ENCODE results near the gene RYR2.
A peak's percentile ranks its signal among the peaks of the same experiment; 100 is the strongest.

The RYR2 gene

GRCh38 chr1:237255071-237255470 is 213.1 kb downstream of the RYR2 start:
- ATAC-seq = no peak
- peak; percentile 84 for TF ChIP-seq SNAI2 (CRISPR knock-in tag; IDR thresholded peaks at IDR 0.05)
- TF ChIP-seq OSR1 (CRISPR knock-in tag; IDR thresholded peaks at IDR 0.05) = no peak
- no peak for TF ChIP-seq PATZ1 (CRISPR knock-in tag; IDR thresholded peaks at IDR 0.05; ENCODE audit: borderline replicate concordance)
- TF ChIP-seq ISL1 (CRISPR knock-in tag; IDR thresholded peaks at IDR 0.05) = peak; percentile 82
- TF ChIP-seq ESRRG (CRISPR knock-in tag; IDR thresholded peaks at IDR 0.05) = no peak

- peak; percentile 24; the same call in 1 of the 3 replicates for ATAC-seq
- peak; percentile 70 for TF ChIP-seq ISL1 (CRISPR knock-in tag; IDR thresholded peaks at IDR 0.05)
- no peak for TF ChIP-seq PPARA (CRISPR knock-in tag; IDR thresholded peaks at IDR 0.05; ENCODE audit: borderline replicate concordance)
- 0 out of 2 replicates have a peak, but pooled peaks have one; percentile 54 for TF ChIP-seq TSHZ2 (CRISPR knock-in tag; IDR thresholded peaks at IDR 0.05)
- peak; percentile 57; the same call in 1 of the 2 replicates for TF ChIP-seq TCF4 (CRISPR knock-in tag; IDR thresholded peaks at IDR 0.05; ENCODE audit: borderline replicate concordance)
- TF ChIP-seq SNAI2 (CRISPR knock-in tag; IDR thresholded peaks at IDR 0.05) = peak; percentile 60; the same call in 1 of the 2 replicates
These were observed 216.9 kb downstream of the RYR2 start for GRCh38 chr1:237258871-237259270.

- ATAC-seq = no peak
- TF ChIP-seq ZNF565 (CRISPR knock-in tag; conservative IDR thresholded peaks at IDR 0.05; ENCODE audit: low read depth) (no peak), TOX (CRISPR knock-in tag; IDR thresholded peaks at IDR 0.05; ENCODE audit: borderline replicate concordance) (no peak), GLIS3 (CRISPR knock-in tag; IDR thresholded peaks at IDR 0.05) (no peak), RARB (CRISPR knock-in tag; IDR thresholded peaks at IDR 0.05) (no peak), ZFP30 (CRISPR knock-in tag; IDR thresholded peaks at IDR 0.05) (no peak), SNAI2 (CRISPR knock-in tag; IDR thresholded peaks at IDR 0.05) (no peak), OSR1 (CRISPR knock-in tag; IDR thresholded peaks at IDR 0.05) (no peak), CREB5 (CRISPR knock-in tag; IDR thresholded peaks at IDR 0.05; ENCODE audit: low read depth) (no peak), TCF4 (CRISPR knock-in tag; IDR thresholded peaks at IDR 0.05; ENCODE audit: borderline replicate concordance) (no peak), POU6F1 (CRISPR knock-in tag; IDR thresholded peaks at IDR 0.05; ENCODE audit: borderline replicate concordance, low read depth) (no peak), CSDC2 (CRISPR knock-in tag; IDR thresholded peaks at IDR 0.05) (no peak), ARNTL (CRISPR knock-in tag; IDR thresholded peaks at IDR 0.05; ENCODE audit: borderline replicate concordance, low read depth) (no peak), ESRRG (CRISPR knock-in tag; IDR thresholded peaks at IDR 0.05) (no peak), ISL1 (CRISPR knock-in tag; IDR thresholded peaks at IDR 0.05) (no peak)
These were observed 219.2 kb downstream of the RYR2 start for GRCh38 chr1:237261198-237261597.

GRCh38 chr1:237267743-237268142 is 225.8 kb downstream of the RYR2 start:
- no peak for ATAC-seq
- TF ChIP-seq TCF4 (CRISPR knock-in tag; IDR thresholded peaks at IDR 0.05; ENCODE audit: borderline replicate concordance) (no peak), ZNF565 (CRISPR knock-in tag; conservative IDR thresholded peaks at IDR 0.05; ENCODE audit: low read depth) (no peak), ZNF8 (CRISPR knock-in tag; IDR thresholded peaks at IDR 0.05) (no peak), ZFP3 (CRISPR knock-in tag; IDR thresholded peaks at IDR 0.05) (no peak), ARNTL (CRISPR knock-in tag; IDR thresholded peaks at IDR 0.05; ENCODE audit: borderline replicate concordance, low read depth) (no peak), POU6F1 (CRISPR knock-in tag; IDR thresholded peaks at IDR 0.05; ENCODE audit: borderline replicate concordance, low read depth) (no peak), TSHZ2 (CRISPR knock-in tag; IDR thresholded peaks at IDR 0.05) (no peak), CREB5 (CRISPR knock-in tag; IDR thresholded peaks at IDR 0.05; ENCODE audit: low read depth) (no peak), TOX (CRISPR knock-in tag; IDR thresholded peaks at IDR 0.05; ENCODE audit: borderline replicate concordance) (no peak), ESRRG (CRISPR knock-in tag; IDR thresholded peaks at IDR 0.05) (no peak)
